Measurements from ENCODE around the gene LMAN2L.
A peak's percentile ranks its signal among the peaks of the same experiment; 100 is the strongest.
"Not testable (repeated sequence)": the region's sequence is repeated elsewhere in the genome, so short reads cannot be mapped to it uniquely, and the experiment has no call there.

LMAN2L gene

GRCh38 chr2:96687266-96687665 is 52.6 kb downstream of the LMAN2L start:
- no peak for DNase-seq

GRCh38 chr2:96685577-96686459 is 54.0 kb downstream of the LMAN2L start:
- no peak for DNase-seq

GRCh38 chr2:96684883-96685576 is 54.8 kb downstream of the LMAN2L start:
- DNase-seq: no peak

GRCh38 chr2:96683972-96684820 is 55.7 kb downstream of the LMAN2L start:
- DNase-seq: no peak

- no peak for DNase-seq
Observed at GRCh38 chr2:96683307-96683706, 56.6 kb downstream of the LMAN2L start.

GRCh38 chr2:96681540-96681939 is 58.3 kb downstream of the LMAN2L start:
- no peak for DNase-seq

- DNase-seq: no peak
Observed at GRCh38 chr2:96680561-96681141, 59.2 kb downstream of the LMAN2L start.

GRCh38 chr2:96679848-96680247 is 60.0 kb downstream of the LMAN2L start:
- DNase-seq: no peak

GRCh38 chr2:96669539-96670215 is 70.2 kb downstream of the LMAN2L start:
- no peak for DNase-seq

- no peak for DNase-seq
Observed at GRCh38 chr2:96668771-96669170, 71.1 kb downstream of the LMAN2L start.

- not testable (repeated sequence) for DNase-seq
Observed at GRCh38 chr2:96665717-96666116, 74.1 kb downstream of the LMAN2L start.

- peak in 1 of 2 donors; percentile 65 for DNase-seq
Observed at GRCh38 chr2:96665083-96665569, 74.7 kb downstream of the LMAN2L start.

- no peak for DNase-seq
Observed at GRCh38 chr2:96664366-96664925, 75.4 kb downstream of the LMAN2L start.

- no peak for DNase-seq
Observed at GRCh38 chr2:96663829-96664228, 76.0 kb downstream of the LMAN2L start.

- DNase-seq: no peak
Observed at GRCh38 chr2:96663177-96663576, 76.7 kb downstream of the LMAN2L start.

GRCh38 chr2:96662360-96662759 is 77.5 kb downstream of the LMAN2L start:
- no peak for DNase-seq

- no peak for DNase-seq
Observed at GRCh38 chr2:96661324-96661723, 78.5 kb downstream of the LMAN2L start.

GRCh38 chr2:96656540-96656939 is 83.3 kb downstream of the LMAN2L start:
- DNase-seq: peak in 1 of 2 donors; percentile 46
